ENCODE results near the gene ADAM10. TPM values are rescaled to one million over a fixed set of nuclear protein-coding genes. Genes with fewer than 3 reads are reported as not detected.

The ADAM10 gene
- total RNA-seq, 1 experiment from 2014 or later, result 159 TPM

DNA sequence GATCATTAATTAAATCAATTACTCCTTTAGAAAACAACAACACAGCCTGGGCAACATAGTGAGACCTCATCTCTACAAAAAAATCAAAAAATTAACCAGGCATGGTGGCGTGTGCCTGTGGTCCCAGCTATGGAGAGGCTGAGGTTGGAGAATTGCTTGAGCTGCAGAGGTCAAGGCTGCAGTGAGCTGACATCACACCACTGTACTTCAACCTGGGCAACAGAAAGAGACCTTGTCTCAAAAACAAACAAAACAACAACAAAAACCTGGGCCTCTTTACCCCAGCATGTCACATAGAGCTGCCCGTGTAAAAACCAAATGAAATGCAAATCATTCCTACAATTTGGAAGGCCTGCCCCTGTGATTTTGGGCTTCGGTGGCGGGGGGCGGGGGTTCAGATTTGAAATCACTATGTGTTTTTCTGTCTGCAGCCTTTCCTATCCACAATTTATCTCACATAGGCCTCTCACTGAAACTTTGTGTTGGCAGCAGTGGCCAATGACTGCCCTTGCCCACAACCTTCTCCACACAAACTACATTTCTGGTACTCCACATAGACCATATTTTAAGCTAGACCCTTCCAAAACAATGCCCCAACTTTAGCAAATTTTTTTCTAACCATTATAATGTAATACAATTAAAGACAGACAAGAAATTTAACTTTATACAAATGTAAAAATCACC, 6.5 kb downstream of the ADAM10 start:
- no peaks in the 10 kb centered on the region for H3K27me3 ChIP-seq (ENCODE audit: insufficient read depth, low read length)
- H3K9me3 ChIP-seq (ENCODE audit: control insufficient read depth, low read depth, low read length), result no peaks in the 10 kb centered on the region
- Mint-ChIP-seq H3K27ac (peak overlapping the region; percentile 61 to 91 (median 80); a peak in 6 of 7 replicates), H3K4me1 (peaks cover 57 to 58% of the 10 kb centered on the region in 2 experiments), H3K36me3 (ENCODE audit: insufficient read depth in 1 of 3, low read depth in 3 of 3) (no peaks in the 10 kb centered on the region), H3K4me3 (peak overlapping the region in 1 of 2 experiments; percentile 2; a peak in 2 of 5 replicates), H3K27me3 (ENCODE audit: low read depth) (no peaks in the 10 kb centered on the region), H3K9me3 (no peaks in the 10 kb centered on the region)
- H2BK120ac ChIP-seq (ENCODE audit: low read depth, low read length, poor library complexity, severe bottlenecking), result no peak overlapping the region
- H3K56ac ChIP-seq (ENCODE audit: insufficient read length, low read depth, low read length), result no peak overlapping the region
- H3K79me1 ChIP-seq (ENCODE audit: insufficient read depth, low read depth, low read length, poor library complexity, severe bottlenecking), result peaks cover 6% of the 10 kb centered on the region
- no peak overlapping the region for H2AK5ac ChIP-seq (ENCODE audit: insufficient read length, low read length)
- H3K23me2 ChIP-seq (ENCODE audit: insufficient read length, low read depth, low read length, poor library complexity, severe bottlenecking), result no peaks in the 10 kb centered on the region
- H3K4ac ChIP-seq (ENCODE audit: low read depth, low read length), result no peak overlapping the region
- no peaks in the 10 kb centered on the region for H4K20me1 ChIP-seq (ENCODE audit: control insufficient read depth, insufficient read depth, insufficient read length)
- TF ChIP-seq, protein P1, sequence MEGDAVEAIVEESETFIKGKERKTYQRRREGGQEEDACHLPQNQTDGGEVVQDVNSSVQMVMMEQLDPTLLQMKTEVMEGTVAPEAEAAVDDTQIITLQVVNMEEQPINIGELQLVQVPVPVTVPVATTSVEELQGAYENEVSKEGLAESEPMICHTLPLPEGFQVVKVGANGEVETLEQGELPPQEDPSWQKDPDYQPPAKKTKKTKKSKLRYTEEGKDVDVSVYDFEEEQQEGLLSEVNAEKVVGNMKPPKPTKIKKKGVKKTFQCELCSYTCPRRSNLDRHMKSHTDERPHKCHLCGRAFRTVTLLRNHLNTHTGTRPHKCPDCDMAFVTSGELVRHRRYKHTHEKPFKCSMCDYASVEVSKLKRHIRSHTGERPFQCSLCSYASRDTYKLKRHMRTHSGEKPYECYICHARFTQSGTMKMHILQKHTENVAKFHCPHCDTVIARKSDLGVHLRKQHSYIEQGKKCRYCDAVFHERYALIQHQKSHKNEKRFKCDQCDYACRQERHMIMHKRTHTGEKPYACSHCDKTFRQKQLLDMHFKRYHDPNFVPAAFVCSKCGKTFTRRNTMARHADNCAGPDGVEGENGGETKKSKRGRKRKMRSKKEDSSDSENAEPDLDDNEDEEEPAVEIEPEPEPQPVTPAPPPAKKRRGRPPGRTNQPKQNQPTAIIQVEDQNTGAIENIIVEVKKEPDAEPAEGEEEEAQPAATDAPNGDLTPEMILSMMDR (conservative IDR thresholded peaks at IDR 0.05), result no peak
- no peak overlapping the region for H3K18ac ChIP-seq (ENCODE audit: insufficient read length, low read depth, low read length)
- H3K4me1 ChIP-seq (ENCODE audit: insufficient read depth, low read length), result peaks cover 2% of the 10 kb centered on the region; the same call in 1 of the 2 replicates
- H4K91ac ChIP-seq (ENCODE audit: insufficient read length, low read depth, low read length), result no peak overlapping the region
- H2BK12ac ChIP-seq (ENCODE audit: insufficient read length, low read depth, low read length), result no peak overlapping the region
- H3T11ph ChIP-seq (ENCODE audit: low read length), result no peak overlapping the region
- peaks cover 39% of the 10 kb centered on the region; the same call in 1 of the 2 replicates for H3K79me2 ChIP-seq (ENCODE audit: insufficient read depth, low read length)
- H4K8ac ChIP-seq (replicated peaks; ENCODE audit: insufficient read length, low read depth, low read length), result no peak overlapping the region
- H3K14ac ChIP-seq (ENCODE audit: insufficient read depth, low read length), result no peak overlapping the region
- no peak overlapping the region for H3K23ac ChIP-seq (ENCODE audit: insufficient read length, low read depth, low read length)
- no peak overlapping the region for H2AFZ ChIP-seq (ENCODE audit: low read length)
- H2BK5ac ChIP-seq (ENCODE audit: insufficient read length, low read length), result no peak overlapping the region
- DNase-seq, result no peak
- H3K4me2 ChIP-seq (ENCODE audit: insufficient read depth, insufficient read length, low read length), result peak overlapping the region; percentile 21
- no peak overlapping the region for H3K9ac ChIP-seq (ENCODE audit: extremely low read depth, insufficient read length, low read length)
- no peak overlapping the region for H3K27ac ChIP-seq (ENCODE audit: insufficient read length, low read depth, low read length)
- H4K5ac ChIP-seq (ENCODE audit: insufficient read length, low read depth, low read length), result no peak overlapping the region
- no CpG with 5 or more reads among the region's 5 CpGs for WGBS (ENCODE audit: extremely low coverage, insufficient read length, low lambda C conversion rate)
- no peak overlapping the region for H2BK20ac ChIP-seq (ENCODE audit: low read depth, low read length, poor library complexity, severe bottlenecking)
- no peak overlapping the region for H2BK15ac ChIP-seq (ENCODE audit: low read depth, low read length)

Data from H9 (cell line).